Fibroblast of pulmonary artery (primary cell): ENCODE data around the gene RND3.

ENCODE experiments used
- DNase-seq: peaks from one replicate; pipeline ENCODE4 v3.0.0-alpha.2; 2010; ENCODE audit warnings: low read depth
- H3K4me3 ChIP-seq: replicated peaks from 2 replicates; pipeline ENCODE4 v1.5.1; 2011; ENCODE audit warnings: low read depth, mild to moderate bottlenecking, control low read depth, low read length, moderate library complexity
- TF ChIP-seq, protein P1 (sequence below): IDR thresholded peaks from 2 replicates; pipeline ENCODE4 v1.5.1; 2011; ENCODE audit warnings: mild to moderate bottlenecking, control low read depth, low read length, inconsistent platforms; ENCODE audit errors: missing control alignments

Gene RND3

DNA sequence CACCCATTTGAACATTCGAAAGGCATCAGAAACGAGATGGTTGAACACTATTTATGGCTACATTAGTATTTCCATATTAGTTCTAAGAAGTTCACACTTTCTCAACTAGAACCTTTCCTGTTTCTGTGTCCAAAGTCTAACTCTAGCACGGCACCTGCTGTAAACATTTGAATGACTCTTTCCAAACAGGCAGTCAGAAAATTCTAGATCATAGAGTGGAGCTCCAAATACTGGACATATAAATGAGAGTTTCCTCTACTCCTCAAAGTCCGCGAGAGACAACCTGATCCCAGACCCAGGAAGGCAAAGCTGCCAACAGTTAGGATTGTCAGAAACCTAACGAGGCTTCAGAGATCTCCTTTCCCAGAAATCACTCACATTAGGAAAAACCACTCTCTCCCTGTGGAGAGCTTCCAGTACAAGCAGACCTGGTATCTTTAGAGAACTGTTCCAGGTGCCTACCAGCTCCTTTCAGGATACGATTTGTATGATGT, 10.6 kb downstream of the RND3 start:
- TF ChIP-seq, protein P1, sequence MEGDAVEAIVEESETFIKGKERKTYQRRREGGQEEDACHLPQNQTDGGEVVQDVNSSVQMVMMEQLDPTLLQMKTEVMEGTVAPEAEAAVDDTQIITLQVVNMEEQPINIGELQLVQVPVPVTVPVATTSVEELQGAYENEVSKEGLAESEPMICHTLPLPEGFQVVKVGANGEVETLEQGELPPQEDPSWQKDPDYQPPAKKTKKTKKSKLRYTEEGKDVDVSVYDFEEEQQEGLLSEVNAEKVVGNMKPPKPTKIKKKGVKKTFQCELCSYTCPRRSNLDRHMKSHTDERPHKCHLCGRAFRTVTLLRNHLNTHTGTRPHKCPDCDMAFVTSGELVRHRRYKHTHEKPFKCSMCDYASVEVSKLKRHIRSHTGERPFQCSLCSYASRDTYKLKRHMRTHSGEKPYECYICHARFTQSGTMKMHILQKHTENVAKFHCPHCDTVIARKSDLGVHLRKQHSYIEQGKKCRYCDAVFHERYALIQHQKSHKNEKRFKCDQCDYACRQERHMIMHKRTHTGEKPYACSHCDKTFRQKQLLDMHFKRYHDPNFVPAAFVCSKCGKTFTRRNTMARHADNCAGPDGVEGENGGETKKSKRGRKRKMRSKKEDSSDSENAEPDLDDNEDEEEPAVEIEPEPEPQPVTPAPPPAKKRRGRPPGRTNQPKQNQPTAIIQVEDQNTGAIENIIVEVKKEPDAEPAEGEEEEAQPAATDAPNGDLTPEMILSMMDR: no peak
- no peak overlapping the region for H3K4me3 ChIP-seq
- no peak for DNase-seq

DNA sequence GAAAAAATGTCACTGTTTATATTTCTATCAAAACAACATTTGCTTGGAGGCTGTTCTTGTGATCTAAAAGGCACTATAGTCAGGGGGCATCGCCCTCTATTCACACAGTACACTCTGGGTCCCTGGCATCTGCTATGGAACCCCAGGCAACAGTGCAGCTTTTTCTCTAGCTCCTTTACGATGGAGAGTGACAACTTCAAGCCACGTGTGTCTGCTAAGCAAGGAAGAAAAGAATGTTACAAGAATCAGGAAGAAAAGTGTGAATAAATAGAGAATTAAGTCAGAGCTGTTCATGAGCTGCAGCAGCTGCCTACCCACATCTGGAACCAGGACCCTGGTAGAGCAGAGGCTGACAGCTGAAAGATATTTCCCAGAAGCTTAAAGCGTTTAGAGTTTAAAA, 11.2 kb downstream of the RND3 start:
- H3K4me3 ChIP-seq: no peak overlapping the region
- no peak for DNase-seq
- TF ChIP-seq, protein P1: no peak

DNA sequence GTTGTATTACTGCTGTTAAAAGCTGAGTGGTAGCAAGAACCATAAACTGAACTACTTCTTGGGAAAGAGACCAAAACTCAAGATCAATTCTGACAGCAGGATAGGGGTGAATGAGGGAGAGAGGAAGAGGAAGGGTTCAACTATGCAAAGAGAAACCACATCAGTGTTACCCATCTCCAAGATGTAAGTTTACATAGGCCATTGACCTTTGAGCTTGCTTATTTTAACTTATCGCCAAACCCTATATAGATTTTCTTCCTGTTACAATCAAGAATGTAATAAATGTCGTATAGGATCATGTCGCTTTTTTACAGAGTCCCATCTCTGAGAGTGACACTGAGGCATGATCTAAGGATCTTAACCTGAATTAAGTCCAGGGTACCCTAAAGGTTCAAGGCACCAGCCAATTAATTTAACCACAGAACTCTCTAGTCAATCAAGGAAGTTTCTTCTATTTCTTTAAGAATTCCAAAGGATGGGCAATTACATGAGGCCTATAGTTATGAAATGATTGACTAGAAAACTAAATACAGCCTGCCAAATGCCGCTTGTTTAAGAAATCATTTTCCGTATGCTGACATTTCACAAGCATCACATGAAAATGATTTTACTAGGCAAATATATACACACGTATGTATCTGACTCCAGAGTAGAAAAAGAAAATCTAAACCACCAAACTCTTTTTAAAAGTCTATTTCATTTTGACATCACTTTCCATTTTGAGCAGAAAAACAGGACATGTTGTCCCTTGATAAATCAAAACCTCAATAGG, 11.8 kb downstream of the RND3 start:
- H3K4me3 ChIP-seq: no peak overlapping the region
- no peak for DNase-seq
- TF ChIP-seq, protein P1: no peak

- DNase-seq: no peak
- no peak overlapping the region for H3K4me3 ChIP-seq
- TF ChIP-seq, protein P1: no peak
These were observed 13.0 kb downstream of the RND3 start for GRCh38 chr2:150474326-150475074.

DNA sequence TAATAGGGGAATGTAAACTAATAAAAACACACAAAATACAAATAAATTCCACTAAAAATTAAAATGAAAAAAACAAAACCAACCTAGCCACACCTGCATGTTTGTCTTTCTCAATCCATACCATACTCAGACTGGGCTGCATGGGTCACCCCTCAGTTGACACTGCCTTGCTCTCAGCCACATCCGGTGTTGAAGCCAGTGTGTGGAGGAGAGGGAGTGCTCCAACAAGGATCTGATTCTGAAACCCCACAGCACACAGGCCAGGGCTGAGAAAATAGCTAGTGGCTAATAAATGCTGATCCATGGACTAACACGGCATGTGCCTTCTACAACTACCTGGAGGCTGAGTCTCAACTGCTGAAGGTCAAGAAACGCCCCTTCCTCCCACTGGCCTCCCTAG, 13.7 kb downstream of the RND3 start:
- no peak overlapping the region for H3K4me3 ChIP-seq
- TF ChIP-seq, protein P1: no peak
- DNase-seq: no peak

- TF ChIP-seq, protein P1: no peak
- DNase-seq: peak; percentile 79
- no peak overlapping the region for H3K4me3 ChIP-seq
These were observed 15.0 kb downstream of the RND3 start for GRCh38 chr2:150472511-150472899.
